Esophagus muscularis mucosa (tissue), 4 donors: Measurements from ENCODE around the gene DHX30. TPM values are rescaled to one million over a fixed set of nuclear protein-coding genes. Genes with fewer than 3 reads are reported as not detected.

ENCODE experiments used
- DNase-seq: peaks from one replicate; pipeline ENCODE4 v3.0.0-alpha.2; 2017; ENCODE audit errors: extremely low spot score
- H3K27ac ChIP-seq, 4 donors: fragments of 200-600 bp; sonication (generic); replicated peaks in 1 of 4; 1 replicate in 3 of 4; 2 replicates in 1 of 4; pipeline ENCODE4 v1.5.1; 2016 to 2019; ENCODE audit warnings: mild to moderate bottlenecking in 1 of 4
- H3K27me3 ChIP-seq, 4 donors: fragments of 200-600 bp; sonication (generic); one replicate each; pipeline versions ENCODE4 v1.5.1 to v1.6.0; 2016 to 2019
- H3K36me3 ChIP-seq, 4 donors: fragments of 200-600 bp; sonication (generic); one replicate each; pipeline ENCODE4 v1.5.1; 2016 to 2019
- H3K4me1 ChIP-seq, 4 donors: fragments of 200-600 bp; sonication (generic); one replicate each; pipeline ENCODE4 v1.5.1; 2016 to 2019
- H3K4me3 ChIP-seq, 4 donors: fragments of 200-600 bp; sonication (generic); 1 replicate in 2 of 4; 2 replicates in 2 of 4; pipeline ENCODE4 v1.5.1; 2016 to 2019; ENCODE audit warnings: mild to moderate bottlenecking in 4 of 4, moderate library complexity in 1 of 4
- H3K9me3 ChIP-seq, 4 donors: fragments of 200-600 bp; sonication (generic); 1 replicate in 3 of 4; 2 replicates in 1 of 4; pipeline ENCODE4 v1.5.1; 2016 to 2019
- EP300 ChIP-seq: sonication (generic); formaldehyde crosslinking; IDR thresholded peaks from one replicate; pipeline ENCODE4 v1.6.1; 2017; ENCODE audit warnings: antibody characterized with exemption
- POLR2A ChIP-seq: fragments of 450-650 bp; IDR thresholded peaks from one replicate; pipeline ENCODE4 v1.6.1; 2017; ENCODE audit warnings: antibody characterized with exemption, moderate library complexity, mild to moderate bottlenecking, low read depth
- POLR2AphosphoS5 ChIP-seq, 2 donors: sonication (generic); formaldehyde crosslinking; IDR thresholded peaks; one replicate each; pipeline ENCODE4 v1.6.1; 2017; ENCODE audit warnings: antibody characterized with exemption in 2 of 2
- WGBS: methylation state at CpG from one replicate; pipeline ENCODE4 v1.1.5; 2018; 5-methylcytosine and 5-hydroxymethylcytosine counted together
- intact Hi-C: fragments of 100-400 bp; cut with DNase I; formaldehyde crosslinking; loops from one replicate; pipeline ENCODE4 v1.15.1; 2023
- total RNA-seq, 4 donors: library from RNA; depleted of rRNA; stranded (reverse); fragments of >200 nt; gene quantifications; one replicate each; pipeline versions ENCODE4 v1.1.0 to v1.2.1, GENCODE V29; 2016
- TF ChIP-seq, protein P1 (sequence below), 3 experiments: fragments of 200-600 bp in 2 of 3; fragments of 450-650 bp in 1 of 3; sonication (generic) in 2 of 3; IDR thresholded peaks; one replicate each; pipeline ENCODE4 v1.5.1; 2017 to 2019; ENCODE audit warnings: antibody characterized with exemption in 3 of 3, mild to moderate bottlenecking in 2 of 3, moderate library complexity in 1 of 3

The DHX30 gene
- total RNA-seq, 4 donors from 2014 or later, result 54.4 to 99.3 (median 80.0) TPM

GRCh38 chr3:47804577-47804976 is 1.6 kb downstream of the DHX30 start:
- no peaks in the 10 kb centered on the region for H3K27me3 ChIP-seq
- H3K9me3 ChIP-seq, result no peaks in the 10 kb centered on the region
- H3K4me3 ChIP-seq, result no peak overlapping the region
- intact Hi-C loops, result loop anchor here (2.0 kb wide), 1 partner anchor 20 kb away; no protein-coding TSS in a partner anchor
- peaks cover 25 to 42% (median 36%) of the 10 kb centered on the region in 4 donors for H3K36me3 ChIP-seq
- DNase-seq, result no peak
- WGBS, result 86% methylated on average over 1 of the region's 1 CpG
- peaks cover 18 to 32% (median 24%) of the 10 kb centered on the region in 4 donors for H3K4me1 ChIP-seq
- TF ChIP-seq EP300 (no peak), POLR2A (no peak), POLR2AphosphoS5 (IDR thresholded peaks at IDR 0.05) (no peak)
- TF ChIP-seq, protein P1, sequence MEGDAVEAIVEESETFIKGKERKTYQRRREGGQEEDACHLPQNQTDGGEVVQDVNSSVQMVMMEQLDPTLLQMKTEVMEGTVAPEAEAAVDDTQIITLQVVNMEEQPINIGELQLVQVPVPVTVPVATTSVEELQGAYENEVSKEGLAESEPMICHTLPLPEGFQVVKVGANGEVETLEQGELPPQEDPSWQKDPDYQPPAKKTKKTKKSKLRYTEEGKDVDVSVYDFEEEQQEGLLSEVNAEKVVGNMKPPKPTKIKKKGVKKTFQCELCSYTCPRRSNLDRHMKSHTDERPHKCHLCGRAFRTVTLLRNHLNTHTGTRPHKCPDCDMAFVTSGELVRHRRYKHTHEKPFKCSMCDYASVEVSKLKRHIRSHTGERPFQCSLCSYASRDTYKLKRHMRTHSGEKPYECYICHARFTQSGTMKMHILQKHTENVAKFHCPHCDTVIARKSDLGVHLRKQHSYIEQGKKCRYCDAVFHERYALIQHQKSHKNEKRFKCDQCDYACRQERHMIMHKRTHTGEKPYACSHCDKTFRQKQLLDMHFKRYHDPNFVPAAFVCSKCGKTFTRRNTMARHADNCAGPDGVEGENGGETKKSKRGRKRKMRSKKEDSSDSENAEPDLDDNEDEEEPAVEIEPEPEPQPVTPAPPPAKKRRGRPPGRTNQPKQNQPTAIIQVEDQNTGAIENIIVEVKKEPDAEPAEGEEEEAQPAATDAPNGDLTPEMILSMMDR (IDR thresholded peaks at IDR 0.05), result no peak
- peak overlapping the region in 2 of 4 donors; percentile 95 to 100 for H3K27ac ChIP-seq

- Histone ChIP-seq H3K27ac (no peak overlapping the region), H3K4me1 (no peaks in the 10 kb centered on the region), H3K4me3 (no peak overlapping the region), H3K27me3 (no peaks in the 10 kb centered on the region), H3K36me3 (peaks cover 31 to 90% (median 70%) of the 10 kb centered on the region in 4 donors), H3K9me3 (no peaks in the 10 kb centered on the region)
- WGBS, result 80% methylated on average over 8 of the region's 8 CpGs
- no peak for TF ChIP-seq EP300
- TF ChIP-seq POLR2A, result no peak
- no peak for TF ChIP-seq POLR2AphosphoS5 (IDR thresholded peaks at IDR 0.05)
- TF ChIP-seq, protein P1 (IDR thresholded peaks at IDR 0.05), result no peak
- DNase-seq, result no peak
- intact Hi-C loops, result no loop called here
These were observed 10.7 kb downstream of the DHX30 start for GRCh38 chr3:47813551-47814177.

- no peak for TF ChIP-seq POLR2A
- TF ChIP-seq, protein P1 (IDR thresholded peaks at IDR 0.05), result no peak
- no peak for TF ChIP-seq EP300
- TF ChIP-seq POLR2AphosphoS5 (IDR thresholded peaks at IDR 0.05), result no peak
- intact Hi-C loops, result no loop called here
- WGBS, result 92% methylated on average over 6 of the region's 7 CpGs
These were observed 14.7 kb downstream of the DHX30 start for GRCh38 chr3:47817609-47818008.

GRCh38 chr3:47824541-47825473 is 21.9 kb downstream of the DHX30 start:
- Histone ChIP-seq H3K4me3 (peak overlapping the region; percentile 82 to 96 (median 90)), H3K4me1 (peaks cover 18 to 29% (median 24%) of the 10 kb centered on the region in 4 donors), H3K36me3 (peaks cover 22 to 60% (median 51%) of the 10 kb centered on the region in 4 donors), H3K9me3 (no peaks in the 10 kb centered on the region), H3K27ac (peak overlapping the region; percentile 81 to 89 (median 84)), H3K27me3 (no peaks in the 10 kb centered on the region)
- WGBS, result 6% methylated on average over 32 of the region's 77 CpGs
- TF ChIP-seq POLR2A, result no peak
- TF ChIP-seq, protein P1 (IDR thresholded peaks at IDR 0.05), result peak; percentile 71 to 89 (median 75)
- peak; percentile 7 to 47 for TF ChIP-seq POLR2AphosphoS5 (IDR thresholded peaks at IDR 0.05)
- no peak for TF ChIP-seq EP300
- no peak for DNase-seq
- intact Hi-C loops, result loop anchor here (2.0 kb wide), 1 partner anchor 20 kb away; no protein-coding TSS in a partner anchor

More at GRCh38 chr3:47817609-47818008, 14.7 kb downstream of the DHX30 start:
- H3K27me3 ChIP-seq, result no peaks in the 10 kb centered on the region
- no peaks in the 10 kb centered on the region for H3K9me3 ChIP-seq
- no peak overlapping the region for H3K27ac ChIP-seq
- H3K4me1 ChIP-seq, result no peaks in the 10 kb centered on the region
- DNase-seq, result no peak
- H3K4me3 ChIP-seq, result no peak overlapping the region
- peaks cover 16 to 92% (median 72%) of the 10 kb centered on the region in 4 donors for H3K36me3 ChIP-seq
